ENCODE results near the gene MEP1A. TPM values are rescaled to one million over a fixed set of nuclear protein-coding genes. Genes with fewer than 3 reads are reported as not detected.
"Not testable (repeated sequence)": the region's sequence is repeated elsewhere in the genome, so short reads cannot be mapped to it uniquely, and the experiment has no call there.

The MEP1A gene
- not detected for total RNA-seq

- CTCF ChIA-PET: no interaction called here
- POLR2A ChIA-PET: no interaction called here
Observed at GRCh38 chr6:46793138-46793537, at the start of gene MEP1A. Gene MEP1A, plus strand, starts transcription at chr6:46793389. Its CDS starts 10 bp downstream, at chr6:46793399.

GRCh38 chr6:46743425-46744158, 49.6 kb upstream of the MEP1A start:
- ChIA-PET CTCF (no interaction called here), POLR2A (no interaction called here)

DNA sequence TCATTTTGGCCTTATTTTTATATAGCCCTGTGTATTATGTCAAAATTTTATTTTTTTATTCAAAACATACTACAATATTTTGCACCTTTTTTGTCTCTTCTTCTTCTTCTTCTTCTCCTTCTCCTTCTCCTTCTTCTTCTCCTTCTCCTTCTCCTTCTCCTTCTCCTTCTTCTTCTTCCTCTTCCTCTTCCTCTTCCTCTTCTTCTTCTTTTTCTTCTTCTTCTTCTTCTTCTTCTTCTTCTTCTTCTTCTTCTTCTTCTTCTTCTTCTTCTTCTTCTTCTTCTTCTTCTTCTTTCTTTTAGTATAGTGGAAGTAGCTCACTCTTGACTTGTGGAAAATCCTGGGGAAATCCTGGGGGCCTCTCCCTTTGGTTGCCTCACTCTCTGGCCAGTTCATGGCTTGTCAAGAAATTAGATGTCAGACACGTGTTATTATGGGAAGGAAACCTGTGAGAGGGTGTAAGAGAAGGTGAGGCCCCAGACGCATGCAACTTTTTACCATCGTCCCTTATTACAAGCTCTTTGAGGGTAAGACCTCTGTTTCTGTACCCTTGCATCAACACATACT, 48.9 kb upstream of the MEP1A start:
- CTCF ChIA-PET, POLR2A ChIA-PET: not testable (repeated sequence)

DNA sequence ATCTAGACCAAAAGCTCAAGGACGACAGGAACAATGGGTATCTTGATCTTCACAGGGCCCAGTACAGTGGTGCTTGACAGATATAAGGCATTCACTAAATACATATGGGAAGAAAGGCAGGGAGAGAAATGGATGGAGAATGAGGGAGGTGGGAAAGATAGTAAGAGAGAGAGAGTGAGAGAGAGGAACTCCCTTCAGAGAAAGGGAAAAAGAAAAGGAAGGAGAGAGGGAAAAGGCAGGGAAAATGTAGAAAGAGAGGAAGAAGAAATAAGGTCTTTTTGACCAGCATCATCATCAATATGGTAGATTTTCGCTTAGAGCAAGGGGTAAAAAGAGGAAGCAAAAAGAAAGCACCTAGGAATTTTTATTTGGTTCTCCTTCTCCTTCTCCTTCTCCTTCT, 47.2 kb upstream of the MEP1A start:
- POLR2A ChIA-PET: no interaction called here

DNA sequence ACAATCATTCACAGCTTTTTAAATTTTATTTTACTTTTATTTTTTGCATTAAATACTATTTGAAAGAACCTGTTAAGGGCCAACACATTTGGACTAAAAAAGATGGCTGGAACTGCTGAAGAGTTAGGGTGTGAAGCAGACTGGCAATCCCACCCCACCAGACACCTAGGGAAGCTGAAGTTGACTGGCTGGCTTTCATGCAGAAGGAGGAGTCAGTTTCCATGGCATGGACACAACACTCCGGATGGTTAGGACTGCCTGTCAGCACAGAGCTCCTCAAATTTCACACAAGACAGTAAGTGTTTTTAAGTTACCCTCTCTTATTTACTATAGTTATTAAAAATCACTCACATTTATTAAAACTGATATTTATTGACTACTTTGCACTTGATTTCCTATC, 46.5 kb upstream of the MEP1A start, which contains the start of gene ANKRD66:
TSS of gene ANKRD66 (plus strand) at position 238 of the 400 bp plus-strand sequence. CDS start 5,016 bp downstream, outside the sequence.
- ChIA-PET CTCF (no interaction called here), POLR2A (no interaction called here)

More for the DNA sequence above, 47.2 kb upstream of the MEP1A start:
- CTCF ChIA-PET: no interaction called here

DNA sequence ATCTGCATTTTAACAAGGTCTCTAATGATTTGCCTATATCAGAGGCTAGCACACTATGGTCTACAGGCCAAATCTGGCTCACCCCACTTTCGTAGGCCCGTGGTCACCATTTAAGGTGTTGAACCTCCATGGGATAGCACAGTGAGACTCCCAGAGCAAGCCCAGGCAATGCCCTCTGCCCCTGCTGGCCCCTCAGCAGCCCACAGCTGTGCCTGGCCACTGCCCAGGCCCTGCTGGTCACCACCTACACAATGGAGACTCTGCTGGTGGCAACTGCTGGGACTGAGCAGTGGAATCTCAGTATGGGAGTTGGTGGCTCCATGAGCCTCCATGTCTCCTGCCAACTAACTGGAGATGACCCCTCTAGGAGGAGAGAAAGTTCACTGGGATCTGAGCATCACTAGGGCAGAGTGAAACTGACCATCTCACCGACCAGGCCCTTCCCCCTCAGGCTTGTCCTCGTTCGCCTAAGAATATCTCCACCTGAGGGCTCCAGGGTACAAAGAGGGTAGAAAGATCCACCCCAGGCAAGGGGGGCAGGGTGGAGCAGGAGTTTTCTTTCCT, 44.2 kb upstream of the MEP1A start:
- ChIA-PET POLR2A (no interaction called here), CTCF (no interaction called here)

DNA sequence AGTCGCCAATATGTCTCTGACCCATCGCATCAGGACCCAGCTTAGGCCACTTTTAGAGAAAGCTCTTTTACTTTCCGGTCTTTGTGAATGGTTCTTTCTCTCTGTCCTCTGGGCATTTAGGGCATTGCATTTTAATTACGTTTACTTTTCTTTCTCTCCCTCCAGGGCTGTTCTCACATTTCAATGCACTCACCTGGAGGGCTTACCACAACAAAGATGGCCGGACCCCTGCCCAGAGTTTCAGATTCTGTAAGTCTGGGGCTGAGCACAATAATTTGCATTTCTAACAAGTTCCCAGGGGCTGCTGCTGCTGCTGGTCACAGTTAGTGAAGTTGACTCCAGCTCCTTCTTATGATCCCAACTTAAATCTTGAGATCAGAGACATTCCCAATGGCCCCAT, 43.5 kb upstream of the MEP1A start:
- ChIA-PET CTCF (no interaction called here), POLR2A (no interaction called here)

DNA sequence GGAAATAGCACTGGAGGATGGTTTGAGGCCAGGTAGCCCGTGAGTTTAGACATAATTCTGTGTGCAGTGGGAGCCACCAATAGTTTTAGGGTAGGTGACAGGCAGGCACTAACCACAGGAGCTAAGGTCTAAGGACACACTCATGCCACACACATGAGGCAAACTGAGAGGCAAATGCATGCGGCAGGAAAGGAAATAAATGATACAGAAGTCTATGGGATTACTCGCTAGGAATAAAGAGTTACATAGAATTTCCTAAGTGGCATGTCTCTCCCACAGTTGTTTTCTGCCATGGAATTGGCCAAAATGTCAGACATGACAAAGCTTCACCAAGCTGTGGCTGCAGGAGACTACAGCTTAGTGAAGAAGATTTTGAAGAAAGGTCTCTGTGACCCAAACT, 41.5 kb upstream of the MEP1A start:
- POLR2A ChIA-PET: no interaction called here
- CTCF ChIA-PET: no interaction called here

- POLR2A ChIA-PET: no interaction called here
- CTCF ChIA-PET: no interaction called here
Observed at GRCh38 chr6:46755865-46756264, 37.3 kb upstream of the MEP1A start.

- CTCF ChIA-PET: no interaction called here
- POLR2A ChIA-PET: no interaction called here
Observed at GRCh38 chr6:46756469-46757213, 36.5 kb upstream of the MEP1A start.

- CTCF ChIA-PET: no interaction called here
- POLR2A ChIA-PET: no interaction called here
Observed at GRCh38 chr6:46757214-46757596, 36.0 kb upstream of the MEP1A start.

- POLR2A ChIA-PET: no interaction called here
Observed at GRCh38 chr6:46758960-46759753, 34.0 kb upstream of the MEP1A start.

DNA sequence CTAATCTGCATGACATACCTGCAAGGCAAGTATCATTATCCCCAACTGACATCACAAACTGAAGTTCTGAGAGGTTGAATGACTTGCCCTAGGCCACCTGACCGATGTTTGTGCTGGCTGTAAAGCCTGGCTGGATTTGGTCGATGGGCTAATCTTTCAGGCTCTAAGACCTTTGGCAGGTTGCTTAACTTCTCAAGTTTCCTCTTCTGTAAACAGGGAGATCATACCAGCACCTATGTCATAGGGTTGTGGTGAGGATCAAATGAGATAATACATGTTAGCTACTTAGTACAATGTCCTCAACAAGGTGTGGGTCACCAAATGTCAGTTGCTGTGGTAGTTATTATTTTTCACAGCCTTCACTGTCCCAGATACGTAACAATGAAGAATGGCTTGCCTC, 32.3 kb upstream of the MEP1A start:
- ChIA-PET POLR2A (no interaction called here), CTCF (no interaction called here)

More at GRCh38 chr6:46758960-46759753, 34.0 kb upstream of the MEP1A start:
- CTCF ChIA-PET: no interaction called here

DNA sequence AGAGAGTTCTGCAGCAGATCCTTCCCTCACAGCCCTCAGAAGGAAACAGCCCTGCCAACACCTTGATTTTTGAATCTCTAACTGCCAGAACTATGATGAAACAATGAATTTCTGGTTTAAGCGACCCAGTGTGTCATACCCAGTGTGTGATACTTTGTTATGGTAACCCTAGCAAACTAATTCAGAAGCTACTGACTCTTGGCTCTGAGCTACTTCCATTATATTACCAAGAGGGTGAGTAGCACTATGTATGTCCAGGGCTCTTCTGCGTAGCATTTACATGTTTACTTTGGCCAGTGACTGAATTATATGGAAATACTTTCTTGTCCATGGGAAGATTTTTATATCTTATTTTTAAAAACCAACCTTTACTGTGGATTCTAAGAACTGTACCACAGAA, 29.7 kb upstream of the MEP1A start:
- ChIA-PET POLR2A (no interaction called here), CTCF (no interaction called here)

DNA sequence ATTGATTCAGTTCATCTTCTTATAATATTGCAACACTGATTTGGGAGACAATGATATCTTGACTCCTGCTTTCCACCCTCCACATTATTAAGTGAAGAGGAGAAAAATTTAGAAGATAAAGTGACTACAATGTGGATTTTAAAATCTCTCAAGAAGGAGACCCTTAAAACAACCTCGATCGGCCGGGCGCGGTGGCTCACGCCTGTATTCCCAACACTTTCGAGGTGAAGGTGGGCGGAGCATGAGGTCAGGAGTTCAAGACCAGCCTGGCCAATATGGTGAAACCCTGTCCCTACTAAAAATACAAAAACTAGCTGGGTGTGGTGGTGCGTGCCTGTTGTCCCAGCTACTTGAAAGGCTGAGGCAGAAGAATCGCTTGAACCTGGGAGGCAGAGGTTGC, 28.9 kb upstream of the MEP1A start:
- CTCF ChIA-PET: not testable (repeated sequence)

DNA sequence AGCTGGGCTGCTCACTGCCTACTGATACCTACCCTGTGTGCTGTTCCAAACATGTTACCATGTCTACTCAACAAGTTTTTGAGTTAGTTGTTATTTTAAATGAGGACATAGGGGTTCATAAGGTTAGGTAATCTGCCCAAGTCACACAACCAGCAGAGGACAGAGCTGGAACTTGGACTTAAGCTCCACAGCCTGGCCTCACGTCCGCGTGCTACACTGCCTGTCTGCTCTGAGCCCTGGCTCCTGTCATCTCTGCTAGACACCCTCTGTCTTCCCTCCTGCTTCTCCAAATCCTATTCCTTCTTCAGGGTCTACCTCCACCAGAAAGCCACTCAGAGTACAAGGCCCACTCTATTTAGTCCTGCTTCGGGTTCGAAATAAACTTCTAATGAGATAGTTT, 28.2 kb upstream of the MEP1A start:
- POLR2A ChIA-PET: no interaction called here
- CTCF ChIA-PET: no interaction called here

More for the DNA sequence above, 28.9 kb upstream of the MEP1A start:
- POLR2A ChIA-PET: not testable (repeated sequence)

GRCh38 chr6:46772016-46772415, 21.2 kb upstream of the MEP1A start:
- CTCF ChIA-PET: no interaction called here
- POLR2A ChIA-PET: no interaction called here

- ChIA-PET CTCF (no interaction called here), POLR2A (no interaction called here)
Observed at GRCh38 chr6:46772762-46773161, 20.4 kb upstream of the MEP1A start.

GRCh38 chr6:46773201-46773855, 19.9 kb upstream of the MEP1A start:
- ChIA-PET POLR2A (no interaction called here), CTCF (no interaction called here)

- POLR2A ChIA-PET, CTCF ChIA-PET: not testable (repeated sequence)
Observed at GRCh38 chr6:46774736-46775135, 18.5 kb upstream of the MEP1A start.

All from activated CD8-positive, alpha-beta memory T cell treated with anti-CD3 and anti-CD28 coated beads for 36 hours (primary cell).